Neural cell (in vitro differentiated cells): Measurements from ENCODE around the gene MIA2. TPM values are rescaled to one million over a fixed set of nuclear protein-coding genes. Genes with fewer than 3 reads are reported as not detected.
"Not testable (repeated sequence)": the region's sequence is repeated elsewhere in the genome, so short reads cannot be mapped to it uniquely, and the experiment has no call there.

Experiments
- H2AFZ ChIP-seq: fragments of 200-600, 300-800 bp; sonication (generic), shearing (Covaris generic); 2 replicates; pipeline ENCODE4 v1.6.0; 2014; ENCODE audit warnings: low read depth, mild to moderate bottlenecking, antibody characterized with exemption, low read length, moderate library complexity
- H3F3A ChIP-seq: fragments of 200-600 bp; shearing (Covaris generic); 2 replicates; pipeline ENCODE4 v1.6.1; 2016; ENCODE audit warnings: mild to moderate bottlenecking, moderate library complexity, mixed read lengths, antibody characterized with exemption, low read length; ENCODE audit not compliant: insufficient read depth, poor library complexity, severe bottlenecking
- H3K27ac ChIP-seq: fragments of 200-600, 300-800 bp; sonication (generic), shearing (Covaris generic); 2 replicates; pipeline ENCODE4 v1.5.1; 2014; ENCODE audit warnings: mild to moderate bottlenecking, low read length, moderate library complexity
- H3K27me3 ChIP-seq: fragments of 300-800, 200-600 bp; sonication (generic), shearing (Covaris generic); 2 replicates; pipeline ENCODE4 v1.6.0; 2014; ENCODE audit warnings: mild to moderate bottlenecking, low read depth, low read length, moderate library complexity; ENCODE audit not compliant: insufficient read depth
- H3K36me3 ChIP-seq: fragments of 300-800, 200-600 bp; sonication (generic), shearing (Covaris generic); 2 replicates; pipeline ENCODE4 v1.5.1; 2014; ENCODE audit warnings: mild to moderate bottlenecking, antibody characterized with exemption, low read length, moderate library complexity; ENCODE audit not compliant: insufficient read depth
- H3K4me2 ChIP-seq: fragments of 300-800, 200-600 bp; sonication (generic), shearing (Covaris generic); 2 replicates; pipeline ENCODE4 v1.6.0; 2014; ENCODE audit warnings: mild to moderate bottlenecking, low read length
- H3K4me3 ChIP-seq: fragments of 300-800, 200-600 bp; sonication (generic), shearing (Covaris generic); 2 replicates; pipeline ENCODE4 v1.5.1; 2014; ENCODE audit warnings: mild to moderate bottlenecking, low read length, moderate library complexity
- H3K79me2 ChIP-seq: fragments of 200-600 bp; shearing (Covaris generic); replicated peaks from 2 replicates; pipeline ENCODE4 v1.6.0; 2014; ENCODE audit warnings: mild to moderate bottlenecking, low read length, moderate library complexity; ENCODE audit not compliant: insufficient read depth
- H3K9ac ChIP-seq: fragments of 300-800, 200-600 bp; sonication (generic), shearing (Covaris generic); 2 replicates; pipeline ENCODE4 v1.6.1; 2016; ENCODE audit warnings: mild to moderate bottlenecking, low read length, mixed read lengths
- H3K9me2 ChIP-seq: fragments of 200-600 bp; shearing (Covaris generic); 2 replicates; pipeline ENCODE4 v1.6.1; 2016; ENCODE audit warnings: mild to moderate bottlenecking, low read length, mixed read lengths; ENCODE audit not compliant: insufficient read depth
- H3K9me3 ChIP-seq: fragments of 200-600, 300-800 bp; sonication (generic), shearing (Covaris generic); 2 replicates; pipeline ENCODE4 v1.6.1; 2016; ENCODE audit warnings: mild to moderate bottlenecking, mixed run types, low read length, moderate library complexity, mixed read lengths
- H4K20me1 ChIP-seq: fragments of 200-600 bp; shearing (Covaris generic); 2 replicates; pipeline ENCODE4 v1.6.1; 2016; ENCODE audit warnings: mild to moderate bottlenecking, mixed run types; ENCODE audit not compliant: insufficient read depth
- CTCF ChIP-seq: fragments of 450-650 bp; IDR thresholded peaks from 2 replicates; pipeline ENCODE4 v1.5.1; 2014; ENCODE audit warnings: antibody characterized with exemption, mild to moderate bottlenecking, moderate library complexity; ENCODE audit not compliant: poor library complexity, severe bottlenecking
- EZH2 ChIP-seq: fragments of 200-600, 300-800 bp; shearing (Covaris generic), sonication (generic); IDR thresholded peaks from 2 replicates; pipeline ENCODE4 v1.6.1; 2014; ENCODE audit warnings: antibody characterized with exemption, low read length, borderline replicate concordance, mild to moderate bottlenecking; ENCODE audit not compliant: insufficient read depth, poor library complexity, severe bottlenecking
- MXI1 ChIP-seq: fragments of 450-650 bp; conservative IDR thresholded peaks from 2 replicates; pipeline ENCODE4 v1.6.1; 2014; ENCODE audit warnings: antibody characterized with exemption, mild to moderate bottlenecking; ENCODE audit not compliant: poor library complexity, severe bottlenecking
- POLR2AphosphoS5 ChIP-seq: IDR thresholded peaks from 2 replicates; pipeline ENCODE4 v1.6.1; 2012
- RAD21 ChIP-seq: fragments of 450-650 bp; conservative IDR thresholded peaks from 2 replicates; pipeline ENCODE4 v1.6.1; 2014; ENCODE audit warnings: antibody characterized with exemption, mild to moderate bottlenecking, moderate library complexity
- REST ChIP-seq: IDR thresholded peaks from 2 replicates; pipeline ENCODE4 v1.6.1; 2012; ENCODE audit warnings: borderline replicate concordance
- SMC3 ChIP-seq: fragments of 450-650 bp; conservative IDR thresholded peaks from 2 replicates; pipeline ENCODE4 v1.6.1; 2014; ENCODE audit warnings: antibody characterized with exemption, mild to moderate bottlenecking, moderate library complexity; ENCODE audit not compliant: poor library complexity
- polyA plus RNA-seq: library from polyadenylated mRNA; depleted of rRNA; stranded (reverse); fragments of >200 nt; gene quantifications from 2 replicates; pipeline ENCODE4 v1.2.3, GENCODE V29; 2014

The MIA2 gene
- polyA plus RNA-seq, 1 donor from 2014 or later: 17.7 TPM

- Histone ChIP-seq H3K9ac (no peak overlapping the region), H4K20me1 (no peaks in the 10 kb centered on the region), H3K9me3 (no peaks in the 10 kb centered on the region), H3K4me3 (no peak overlapping the region), H3K79me2 (no peaks in the 10 kb centered on the region), H3K27ac (no peak overlapping the region), H3K9me2 (no peaks in the 10 kb centered on the region), H3K4me2 (no peak overlapping the region), H3K27me3 (no peaks in the 10 kb centered on the region), H3F3A (no peaks in the 10 kb centered on the region), H2AFZ (no peak overlapping the region), H3K36me3 (no peaks in the 10 kb centered on the region)
- TF ChIP-seq RAD21 (no peak), EZH2 (no peak)
Measured at GRCh38 chr14:39247256-39247655, 13.5 kb downstream of the MIA2 start.

- H3K4me2 ChIP-seq: no peak overlapping the region
- no peak overlapping the region for H3K27ac ChIP-seq
- no peak overlapping the region for H2AFZ ChIP-seq
- no peak overlapping the region for H3K4me3 ChIP-seq
- TF ChIP-seq POLR2AphosphoS5 (no peak), MXI1 (no peak), CTCF (no peak), REST (no peak), EZH2 (no peak), RAD21 (no peak), SMC3 (no peak)
- no peaks in the 10 kb centered on the region for H3F3A ChIP-seq
- no peaks in the 10 kb centered on the region for H3K79me2 ChIP-seq
- no peaks in the 10 kb centered on the region for H3K9me2 ChIP-seq
- H3K9ac ChIP-seq: no peak overlapping the region
- H3K27me3 ChIP-seq: no peaks in the 10 kb centered on the region
- H3K9me3 ChIP-seq: no peaks in the 10 kb centered on the region
- H4K20me1 ChIP-seq: no peaks in the 10 kb centered on the region
- H3K36me3 ChIP-seq: no peaks in the 10 kb centered on the region
Measured at GRCh38 chr14:39251547-39251946, 17.8 kb downstream of the MIA2 start.

- not testable (repeated sequence) for H4K20me1 ChIP-seq, H3F3A ChIP-seq, H3K27me3 ChIP-seq, H3K27ac ChIP-seq, H3K79me2 ChIP-seq, H3K4me2 ChIP-seq, H3K36me3 ChIP-seq, H3K9ac ChIP-seq, H3K9me3 ChIP-seq, H2AFZ ChIP-seq, H3K9me2 ChIP-seq, H3K4me3 ChIP-seq
Measured at GRCh38 chr14:39257388-39257787, 23.7 kb downstream of the MIA2 start.
